Measurements from ENCODE around the gene AIFM1. TPM values are rescaled to one million over a fixed set of nuclear protein-coding genes. Genes with fewer than 3 reads are reported as not detected.
"Not testable (repeated sequence)": the region's sequence is repeated elsewhere in the genome, so short reads cannot be mapped to it uniquely, and the experiment has no call there.

AIFM1 gene
- total RNA-seq, 2 donors from 2014 or later: 83.1 to 99.9 TPM

GRCh38 chrX:130125091-130125874 is 40.4 kb downstream of the AIFM1 start:
- ATAC-seq (peak; percentile 68 to 84), DNase-seq (peak; percentile 79)
- intact Hi-C loops (cut with DNase I): loop anchor here (5.0 to 10.0 kb wide), 2 partner anchors 37 to 50 kb away; no protein-coding TSS in a partner anchor

GRCh38 chrX:130124577-130124976 is 41.1 kb downstream of the AIFM1 start:
- ATAC-seq (no peak), DNase-seq (no peak)
- intact Hi-C loops (cut with DNase I): loop anchor here (5.0 to 10.0 kb wide), 2 partner anchors 47 to 50 kb away; no protein-coding TSS in a partner anchor

- ATAC-seq: no peak
- intact Hi-C loops (cut with DNase I): loop anchor here (5.0 to 10.0 kb wide), 2 partner anchors 44 to 47 kb away; no protein-coding TSS in a partner anchor
- no peak for DNase-seq
Observed at GRCh38 chrX:130121505-130121800, 44.2 kb downstream of the AIFM1 start.

GRCh38 chrX:130120746-130121504 is 44.7 kb downstream of the AIFM1 start:
- ATAC-seq (peak; percentile 81), DNase-seq (peak; percentile 80)
- intact Hi-C loops (cut with DNase I): loop anchor here (5.0 to 10.0 kb wide), 2 partner anchors 44 to 46 kb away; no protein-coding TSS in a partner anchor

- intact Hi-C loops (cut with DNase I): loop anchor here (5.0 to 10.0 kb wide), 2 partner anchors 43 to 46 kb away; no protein-coding TSS in a partner anchor
Observed at GRCh38 chrX:130120321-130120731, 45.3 kb downstream of the AIFM1 start.

GRCh38 chrX:130119312-130119898 is 46.2 kb downstream of the AIFM1 start:
- DNase-seq (no peak), ATAC-seq (no peak)
- intact Hi-C loops (cut with DNase I): no loop called here

More at GRCh38 chrX:130120321-130120731, 45.3 kb downstream of the AIFM1 start:
- ATAC-seq (peak; percentile 9 to 15), DNase-seq (no peak)

GRCh38 chrX:130118441-130119311 is 47.0 kb downstream of the AIFM1 start:
- DNase-seq: no peak
- ATAC-seq: peak in 1 of 2 donors; percentile 9
- intact Hi-C loops (cut with DNase I): no loop called here

- intact Hi-C loops (cut with DNase I): no loop called here
- ATAC-seq (no peak), DNase-seq (no peak)
Observed at GRCh38 chrX:130117166-130117565, 48.5 kb downstream of the AIFM1 start.

- DNase-seq; ATAC-seq; intact Hi-C loops (cut with DNase I): not testable (repeated sequence)
Observed at GRCh38 chrX:130115119-130115885, 50.3 kb downstream of the AIFM1 start.

- ATAC-seq (no peak), DNase-seq (no peak)
- intact Hi-C loops (cut with DNase I): no loop called here
Observed at GRCh38 chrX:130114141-130114588, 51.5 kb downstream of the AIFM1 start.

GRCh38 chrX:130111220-130112154 is 54.2 kb downstream of the AIFM1 start:
- ATAC-seq (peak in 1 of 2 donors; percentile 5), DNase-seq (no peak)
- intact Hi-C loops (cut with DNase I): no loop called here

GRCh38 chrX:130110379-130111219 is 55.0 kb downstream of the AIFM1 start, which contains the start of gene ELF4:
Gene ELF4, minus strand, starts transcription at chrX:130110497. Its CDS starts 29,167 bp downstream, at chrX:130081330.
- ATAC-seq (peak; percentile 65 to 83), DNase-seq (no peak)
- intact Hi-C loops (cut with DNase I): no loop called here

- ATAC-seq: peak; percentile 17 to 22
- intact Hi-C loops (cut with DNase I): no loop called here
- peak; percentile 16 for DNase-seq
Observed at GRCh38 chrX:130109429-130110378, 55.9 kb downstream of the AIFM1 start.

- intact Hi-C loops (cut with DNase I): no loop called here
- ATAC-seq (peak in 1 of 2 donors; percentile 68), DNase-seq (peak; percentile 60)
Observed at GRCh38 chrX:130108647-130109428, 56.8 kb downstream of the AIFM1 start.
